ENCODE measurements around the gene SPEN.
"Not testable (repeated sequence)": the region's sequence is repeated elsewhere in the genome, so short reads cannot be mapped to it uniquely, and the experiment has no call there.

GRCh38 chr1:15896841-15897610 is 49.5 kb downstream of the SPEN start:
- TF ChIP-seq POLR2AphosphoS5 (IDR thresholded peaks at IDR 0.05); SMC3 (conservative IDR thresholded peaks at IDR 0.05; ENCODE audit: poor library complexity); CTCF (IDR thresholded peaks at IDR 0.05; ENCODE audit: poor library complexity, severe bottlenecking); TAF1 (IDR thresholded peaks at IDR 0.05; ENCODE audit: low read depth): not testable (repeated sequence)

All from neural cell (in vitro differentiated cells).